Dermis blood vessel endothelial cell (primary cell): ENCODE results near the gene ITGAE. TPM values are rescaled to one million over a fixed set of nuclear protein-coding genes. Genes with fewer than 3 reads are reported as not detected.
"Not testable (repeated sequence)": the region's sequence is repeated elsewhere in the genome, so short reads cannot be mapped to it uniquely, and the experiment has no call there.

Experiments used
- DNase-seq: peaks from one replicate; pipeline ENCODE4 v3.0.0; 2010
- total RNA-seq: library from RNA; depleted of rRNA; stranded (reverse); fragments of >200 nt; gene quantifications from 2 replicates; pipeline ENCODE4 v1.2.3, GENCODE V29; 2014

The ITGAE gene
- total RNA-seq, 1 donor from 2014 or later: 15.7 TPM

GRCh38 chr17:3728099-3728498 lies 72.9 kb downstream of the ITGAE start:
- DNase-seq: not testable (repeated sequence)

- DNase-seq: no peak
These were observed 73.9 kb downstream of the ITGAE start for GRCh38 chr17:3727041-3727440.

- DNase-seq: no peak
These were observed 76.5 kb downstream of the ITGAE start for GRCh38 chr17:3724378-3725077.

- peak; percentile 95 for DNase-seq
These were observed 77.2 kb downstream of the ITGAE start, which contains the start of gene HASPIN for GRCh38 chr17:3723556-3724377. TSS of gene HASPIN (plus strand) at chr17:3723903. CDS start at chr17:3723936, 33 bp downstream.

GRCh38 chr17:3723188-3723555 lies 77.8 kb downstream of the ITGAE start:
- no peak for DNase-seq

GRCh38 chr17:3722716-3723115 lies 78.3 kb downstream of the ITGAE start:
- no peak for DNase-seq

- no peak for DNase-seq
These were observed 81.7 kb downstream of the ITGAE start for GRCh38 chr17:3719265-3719664.

GRCh38 chr17:3718201-3718600 lies 82.8 kb downstream of the ITGAE start:
- no peak for DNase-seq

- no peak for DNase-seq
These were observed 85.7 kb downstream of the ITGAE start for GRCh38 chr17:3715296-3715695.

- no peak for DNase-seq
These were observed 88.1 kb downstream of the ITGAE start for GRCh38 chr17:3712811-3713463.

GRCh38 chr17:3710951-3711383 lies 90.0 kb downstream of the ITGAE start:
- DNase-seq: peak; percentile 81

- no peak for DNase-seq
These were observed 92.6 kb downstream of the ITGAE start for GRCh38 chr17:3708366-3708765.

GRCh38 chr17:3705718-3705984 lies 95.3 kb downstream of the ITGAE start:
- DNase-seq: not testable (repeated sequence)

- DNase-seq: no peak
These were observed 95.9 kb downstream of the ITGAE start for GRCh38 chr17:3704931-3705717.

GRCh38 chr17:3702041-3702539 lies 98.9 kb downstream of the ITGAE start:
- DNase-seq: not testable (repeated sequence)

GRCh38 chr17:3699951-3700350 lies 101.0 kb downstream of the ITGAE start:
- no peak for DNase-seq

GRCh38 chr17:3698139-3698538 lies 102.8 kb downstream of the ITGAE start:
- DNase-seq: no peak

- DNase-seq: no peak
These were observed 103.9 kb downstream of the ITGAE start for GRCh38 chr17:3697103-3697476.

- peak; percentile 28 for DNase-seq
These were observed 105.1 kb downstream of the ITGAE start, which contains the start of gene P2RX5 for GRCh38 chr17:3695723-3696411. TSS of gene P2RX5 (minus strand) at chr17:3696155. CDS start at chr17:3696005, 150 bp downstream.

- DNase-seq: no peak
These were observed 105.8 kb downstream of the ITGAE start for GRCh38 chr17:3695129-3695722.

- no peak for DNase-seq
These were observed 107.2 kb downstream of the ITGAE start for GRCh38 chr17:3693829-3694231.
